ENCODE data around the gene DISC1.

DNA sequence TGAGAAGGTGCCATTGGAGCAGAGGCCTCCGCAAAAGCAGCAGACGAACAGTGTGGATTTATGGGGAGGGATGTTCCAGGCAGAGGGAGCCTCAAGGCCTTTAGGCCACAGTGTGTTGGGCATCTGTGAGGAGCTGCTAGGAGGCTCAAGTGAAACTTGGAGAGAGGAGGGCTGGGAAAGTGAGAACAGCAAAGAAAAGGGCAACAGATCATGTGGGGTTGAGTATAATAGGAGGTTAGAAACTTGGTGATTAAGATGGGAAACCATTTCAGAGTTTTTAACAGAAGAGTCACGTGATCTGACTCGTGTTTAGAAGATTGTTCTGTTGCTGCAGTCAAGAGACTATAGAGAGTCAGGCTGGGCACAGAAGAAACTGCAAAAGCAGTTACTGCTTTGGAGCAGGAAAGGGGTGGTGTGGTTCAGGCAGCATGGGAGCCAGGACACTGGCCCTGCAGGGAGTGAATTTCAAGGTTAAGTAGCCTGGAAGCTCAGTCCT lies 277.0 kb downstream of the DISC1 start:
- TF ChIP-seq EZH2 (IDR thresholded peaks at IDR 0.05; ENCODE audit: borderline replicate concordance, low read depth, low read length, poor library complexity, severe bottlenecking) = no peak
- TF ChIP-seq CTCF (conservative IDR thresholded peaks at IDR 0.05; ENCODE audit: low read depth, low read length) = no peak
